ENCODE measurements around the gene OR51V1. TPM values are rescaled to one million over a fixed set of nuclear protein-coding genes. Genes with fewer than 3 reads are reported as not detected.

The OR51V1 gene
- total RNA-seq (2014; rRNA removed; shearing (Covaris generic)): not detected in 2 replicates

DNA sequence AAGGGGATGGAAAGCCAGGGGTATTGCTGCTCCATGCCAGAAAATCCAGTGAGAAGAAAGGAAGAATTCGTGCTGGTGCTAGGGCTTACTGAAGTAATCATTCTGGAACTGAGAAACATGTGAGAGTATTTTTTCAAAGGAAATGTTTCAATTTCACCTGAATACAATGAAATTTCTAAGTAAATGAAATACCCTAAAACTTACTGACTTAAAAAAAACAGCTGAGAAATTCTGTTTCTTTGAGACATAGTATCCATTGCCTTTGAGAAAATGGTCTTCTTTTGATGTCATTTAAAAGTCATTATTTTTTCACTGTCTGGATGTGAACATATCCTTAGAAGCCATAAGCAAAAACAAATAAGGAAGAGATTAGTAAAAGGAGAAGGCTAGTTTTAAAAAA lies at the start of gene OR51V1:
TSS of gene OR51V1 (minus strand) at position 101 of the 400 bp plus-strand sequence. CDS start at position 101, 0 bp downstream.

DNA sequence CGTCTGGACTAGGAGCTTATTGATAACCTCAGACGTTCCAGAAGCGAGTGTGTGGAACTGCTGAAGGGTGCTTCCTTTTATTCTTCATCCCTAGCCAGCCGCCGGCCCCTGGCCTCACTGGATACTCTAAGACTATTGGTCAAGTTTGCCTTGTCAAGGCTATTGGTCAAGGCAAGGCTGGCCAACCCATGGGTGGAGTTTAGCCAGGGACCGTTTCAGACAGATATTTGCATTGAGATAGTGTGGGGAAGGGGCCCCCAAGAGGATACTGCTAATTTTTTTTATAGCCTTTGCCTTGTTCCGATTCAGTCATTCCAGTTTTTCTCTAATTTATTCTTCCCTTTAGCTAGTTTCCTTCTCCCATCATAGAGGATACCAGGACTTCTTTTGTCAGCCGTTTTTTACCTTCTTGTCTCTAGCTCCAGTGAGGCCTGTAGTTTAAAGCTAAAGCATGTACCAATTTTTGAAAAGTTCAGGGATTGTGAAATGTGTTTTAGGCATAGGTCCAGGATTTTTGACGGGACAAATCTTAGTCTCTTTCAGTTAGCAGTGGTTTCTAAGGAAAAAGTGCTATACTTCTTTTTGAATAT lies 49.4 kb upstream of the OR51V1 start, which contains the start of gene HBG1:
TSS of gene HBG1 (minus strand) at position 51 of the 590 bp plus-strand sequence. CDS start 53 bp downstream, outside the sequence.

DNA sequence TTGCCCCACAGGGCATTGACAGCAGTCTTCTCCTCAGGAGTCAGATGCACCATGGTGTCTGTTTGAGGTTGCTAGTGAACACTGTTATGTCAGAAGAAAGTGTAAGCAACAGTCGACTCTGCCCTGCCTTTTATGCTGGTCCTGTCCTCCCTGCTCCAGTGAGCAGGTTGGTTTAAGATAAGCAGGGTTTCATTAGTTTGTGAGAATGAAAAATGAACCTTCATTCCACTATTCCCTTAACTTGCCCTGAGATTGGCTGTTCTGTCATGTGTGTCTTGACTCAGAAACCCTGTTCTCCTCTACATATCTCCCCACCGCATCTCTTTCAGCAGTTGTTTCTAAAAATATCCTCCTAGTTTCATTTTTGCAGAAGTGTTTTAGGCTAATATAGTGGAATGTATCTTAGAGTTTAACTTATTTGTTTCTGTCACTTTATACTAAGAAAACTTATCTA lies 33.9 kb upstream of the OR51V1 start, which contains the start of gene HBD:
TSS of gene HBD (minus strand) at position 103 of the 454 bp plus-strand sequence. CDS start at position 53, 50 bp downstream.

GRCh38 chr11:5226732-5227310 lies 26.3 kb upstream of the OR51V1 start, which contains the start of gene HBB:
HBB (minus strand) TSS chr11:5227071; CDS start chr11:5227021, 50 bp downstream.

DNA sequence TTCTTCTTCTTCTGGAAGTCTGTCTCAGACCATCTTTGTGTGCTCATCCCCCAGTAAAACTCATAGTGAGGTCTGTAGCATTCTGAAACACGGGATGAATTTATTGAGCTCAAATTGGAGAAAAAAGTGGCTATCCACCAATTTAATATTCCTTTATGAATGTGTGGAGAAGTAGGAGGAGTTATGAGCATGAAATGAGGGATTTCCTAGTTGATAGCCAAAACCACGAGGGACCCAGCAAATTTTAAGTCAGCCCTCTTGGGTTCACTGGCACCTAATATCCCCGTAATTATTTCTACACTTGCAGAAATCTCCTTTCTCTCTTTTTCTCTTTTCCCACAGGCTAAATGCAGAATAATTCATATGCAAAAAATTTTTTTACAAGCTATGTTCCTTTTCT lies 45.8 kb downstream of the OR51V1 start, which contains the start of gene OR52A1:
TSS of gene OR52A1 (minus strand) at position 101 of the 400 bp plus-strand sequence. CDS start 2,388 bp downstream, outside the sequence.

Other genes starting within 250 kb of the OR51V1 start
- gene OR51A2, start 245.0 kb downstream of the OR51V1 start, total RNA-seq (2014; rRNA removed; shearing (Covaris generic)): not detected in 2 replicates
- gene OR51L1, start 205.8 kb downstream of the OR51V1 start, total RNA-seq (2014; rRNA removed; shearing (Covaris generic)): not detected in 2 replicates
- not detected in 2 replicates for gene OR52J3, start 154.2 kb downstream of the OR51V1 start, total RNA-seq (2014; rRNA removed; shearing (Covaris generic))
- not detected in 2 replicates for gene OR52E2, start 141.1 kb downstream of the OR51V1 start, total RNA-seq (2014; rRNA removed; shearing (Covaris generic))
- not detected in 2 replicates for gene OR52E1, start 131.1 kb downstream of the OR51V1 start, total RNA-seq (2014; rRNA removed; shearing (Covaris generic))
- not detected in 2 replicates for gene OR52A5, start 62.3 kb downstream of the OR51V1 start, total RNA-seq (2014; rRNA removed; shearing (Covaris generic))
- not detected in 2 replicates for gene OR52A1, start 45.9 kb downstream of the OR51V1 start, total RNA-seq (2014; rRNA removed; shearing (Covaris generic))
- not detected in 2 replicates for gene HBB, start 26.4 kb upstream of the OR51V1 start, total RNA-seq (2014; rRNA removed; shearing (Covaris generic))
- not detected in 2 replicates for gene HBD, start 33.8 kb upstream of the OR51V1 start, total RNA-seq (2014; rRNA removed; shearing (Covaris generic))
- gene HBG1, start 49.2 kb upstream of the OR51V1 start, total RNA-seq (2014; rRNA removed; shearing (Covaris generic)): not detected in 2 replicates
- gene HBG2, start 54.1 kb upstream of the OR51V1 start, total RNA-seq (2014; rRNA removed; shearing (Covaris generic)): 2.7 and 3.2 TPM in 2 replicates
- 40.6 and 51.6 TPM in 2 replicates for gene HBE1, start 69.3 kb upstream of the OR51V1 start, total RNA-seq (2014; rRNA removed; shearing (Covaris generic))
- 4.0 and 7.5 TPM in 2 replicates for gene OR51B4, start 101.3 kb upstream of the OR51V1 start, total RNA-seq (2014; rRNA removed; shearing (Covaris generic))
- 0.85 and 1.4 TPM in 2 replicates for gene OR51B2, start 123.6 kb upstream of the OR51V1 start, total RNA-seq (2014; rRNA removed; shearing (Covaris generic))
- 15.1 and 23.2 TPM in 2 replicates for gene OR51B5, start 142.8 kb upstream of the OR51V1 start, total RNA-seq (2014; rRNA removed; shearing (Covaris generic))
- gene OR51B6, start 150.8 kb upstream of the OR51V1 start, total RNA-seq (2014; rRNA removed; shearing (Covaris generic)): not detected in 2 replicates
- gene OR51M1, start 183.1 kb upstream of the OR51V1 start, total RNA-seq (2014; rRNA removed; shearing (Covaris generic)): not detected in 2 replicates
- gene OR51Q1, start 221.4 kb upstream of the OR51V1 start, total RNA-seq (2014; rRNA removed; shearing (Covaris generic)): not detected in 2 replicates
- 0.57 and 1.0 TPM in 2 replicates for gene OR51I1, start 240.8 kb upstream of the OR51V1 start, total RNA-seq (2014; rRNA removed; shearing (Covaris generic))
- gene OR51I2, start 248.6 kb upstream of the OR51V1 start, total RNA-seq (2014; rRNA removed; shearing (Covaris generic)): not detected in 2 replicates